H9 (cell line): ENCODE measurements around the gene SH3TC1. TPM values are rescaled to one million over a fixed set of nuclear protein-coding genes. Genes with fewer than 3 reads are reported as not detected.

Source experiments
- DNase-seq: peaks from one replicate; pipeline ENCODE4 v3.0.0-alpha.2; 2017
- H2AFZ ChIP-seq: one replicate; pipeline ENCODE4 v1.6.1; 2013; ENCODE audit warnings: mild to moderate bottlenecking, low read length, control low read depth, moderate library complexity
- H2AK5ac ChIP-seq: 2 replicates; pipeline ENCODE4 v1.6.1; 2013; ENCODE audit warnings: low read length, control low read depth, mixed read lengths; ENCODE audit not compliant: insufficient read length
- H2BK120ac ChIP-seq: one replicate; pipeline ENCODE4 v1.6.1; 2013; ENCODE audit warnings: low read depth, mild to moderate bottlenecking, low read length, control low read depth, inconsistent platforms; ENCODE audit not compliant: poor library complexity, severe bottlenecking
- H2BK12ac ChIP-seq: 2 replicates; pipeline ENCODE4 v1.6.1; 2013; ENCODE audit warnings: low read length, control low read depth, mixed read lengths, low read depth; ENCODE audit not compliant: insufficient read length
- H2BK15ac ChIP-seq: 2 replicates; pipeline ENCODE4 v1.6.1; 2013; ENCODE audit warnings: low read depth, low read length, control low read depth
- H2BK20ac ChIP-seq: one replicate; pipeline ENCODE4 v1.6.1; 2013; ENCODE audit warnings: low read depth, mild to moderate bottlenecking, low read length, control low read depth, inconsistent platforms; ENCODE audit not compliant: poor library complexity, severe bottlenecking
- H2BK5ac ChIP-seq: 2 replicates; pipeline ENCODE4 v1.6.1; 2013; ENCODE audit warnings: low read length, control low read depth, mixed read lengths; ENCODE audit not compliant: insufficient read length
- H3K14ac ChIP-seq: 2 replicates; pipeline ENCODE4 v1.6.1; 2013; ENCODE audit warnings: low read length, control low read depth; ENCODE audit not compliant: insufficient read depth
- H3K18ac ChIP-seq: 2 replicates; pipeline ENCODE4 v1.6.1; 2013; ENCODE audit warnings: low read depth, mild to moderate bottlenecking, mixed read lengths, low read length, control low read depth; ENCODE audit not compliant: insufficient read length
- H3K23ac ChIP-seq: 2 replicates; pipeline ENCODE4 v1.6.1; 2013; ENCODE audit warnings: low read length, control low read depth, mixed read lengths, low read depth; ENCODE audit not compliant: insufficient read length
- H3K23me2 ChIP-seq: 2 replicates; pipeline ENCODE4 v1.6.1; 2013; ENCODE audit warnings: low read depth, mild to moderate bottlenecking, mixed read lengths, low read length, control low read depth; ENCODE audit not compliant: insufficient read length, poor library complexity, severe bottlenecking
- H3K27ac ChIP-seq: 2 replicates; pipeline ENCODE4 v1.5.1; 2013; ENCODE audit warnings: low read length, control low read depth, mixed read lengths, low read depth; ENCODE audit not compliant: insufficient read length
- H3K27me3 ChIP-seq: 2 replicates; pipeline ENCODE4 v1.6.1; 2013; ENCODE audit warnings: low read length, control low read depth, inconsistent platforms; ENCODE audit not compliant: insufficient read depth
- H3K4ac ChIP-seq: 2 replicates; pipeline ENCODE4 v1.6.1; 2013; ENCODE audit warnings: low read depth, mild to moderate bottlenecking, control low read depth, inconsistent platforms, low read length, moderate library complexity
- H3K4me1 ChIP-seq: 2 replicates; pipeline ENCODE4 v1.6.1; 2013; ENCODE audit warnings: low read length, control low read depth, inconsistent platforms; ENCODE audit not compliant: insufficient read depth
- H3K4me2 ChIP-seq: 2 replicates; pipeline ENCODE4 v1.6.1; 2013; ENCODE audit warnings: low read length, control low read depth, mixed read lengths; ENCODE audit not compliant: insufficient read length, insufficient read depth
- H3K56ac ChIP-seq: 2 replicates; pipeline ENCODE4 v1.6.1; 2013; ENCODE audit warnings: low read depth, mild to moderate bottlenecking, mixed read lengths, low read length, control low read depth; ENCODE audit not compliant: insufficient read length
- H3K79me1 ChIP-seq: 2 replicates; pipeline ENCODE4 v1.6.1; 2013; ENCODE audit warnings: low read depth, mild to moderate bottlenecking, moderate library complexity, low read length, control low read depth, inconsistent platforms; ENCODE audit not compliant: insufficient read depth, poor library complexity, severe bottlenecking
- H3K79me2 ChIP-seq: 2 replicates; pipeline ENCODE4 v1.6.1; 2013; ENCODE audit warnings: low read length, control low read depth, inconsistent platforms; ENCODE audit not compliant: insufficient read depth
- H3K9ac ChIP-seq: 2 replicates; pipeline ENCODE4 v1.6.1; 2013; ENCODE audit warnings: low read length, control low read depth, mixed read lengths; ENCODE audit not compliant: insufficient read length; ENCODE audit errors: extremely low read depth
- H3K9me3 ChIP-seq: one replicate; pipeline ENCODE4 v1.6.1; 2013; ENCODE audit warnings: low read depth, low read length, inconsistent platforms; ENCODE audit not compliant: control insufficient read depth
- H3T11ph ChIP-seq: one replicate; pipeline ENCODE4 v1.6.1; 2013; ENCODE audit warnings: mild to moderate bottlenecking, low read length, control low read depth, inconsistent platforms
- H4K20me1 ChIP-seq: one replicate; pipeline ENCODE4 v1.6.1; 2013; ENCODE audit not compliant: control insufficient read depth, insufficient read length, insufficient read depth
- H4K5ac ChIP-seq: 2 replicates; pipeline ENCODE4 v1.6.1; 2013; ENCODE audit warnings: low read depth, mild to moderate bottlenecking, mixed read lengths, low read length, control low read depth; ENCODE audit not compliant: insufficient read length
- H4K8ac ChIP-seq: replicated peaks from 2 replicates; pipeline ENCODE4 v1.6.1; 2013; ENCODE audit warnings: low read length, control low read depth, mixed read lengths, low read depth; ENCODE audit not compliant: insufficient read length
- H4K91ac ChIP-seq: 2 replicates; pipeline ENCODE4 v1.6.1; 2013; ENCODE audit warnings: low read depth, mild to moderate bottlenecking, moderate library complexity, mixed read lengths, low read length, control low read depth; ENCODE audit not compliant: insufficient read length
- H3K27ac Mint-ChIP-seq, 3 experiments: 2 replicates in 2 of 3; 3 replicates in 1 of 3; pipeline ENCODE4 v1.8.0; 2020 to 2021; ENCODE audit warnings: mixed read lengths in 3 of 3, mild to moderate bottlenecking in 1 of 3, moderate library complexity in 1 of 3
- H3K27me3 Mint-ChIP-seq: 2 replicates; pipeline ENCODE4 v1.8.0; 2021; ENCODE audit warnings: low read depth, mild to moderate bottlenecking, moderate library complexity, mixed read lengths
- H3K36me3 Mint-ChIP-seq, 3 experiments: 2 replicates in 2 of 3; 3 replicates in 1 of 3; pipeline ENCODE4 v1.8.0; 2020 to 2021; ENCODE audit warnings: low read depth in 3 of 3, mixed read lengths in 3 of 3; ENCODE audit not compliant: insufficient read depth in 1 of 3
- H3K4me1 Mint-ChIP-seq, 2 experiments: 2 replicates each; pipeline ENCODE4 v1.8.0; 2020; ENCODE audit warnings: mixed read lengths in 2 of 2
- H3K4me3 Mint-ChIP-seq, 2 experiments: 2 replicates in 1 of 2; 3 replicates in 1 of 2; pipeline ENCODE4 v1.8.0; 2020 to 2021; ENCODE audit warnings: mild to moderate bottlenecking in 2 of 2, mixed read lengths in 2 of 2, moderate library complexity in 1 of 2
- H3K9me3 Mint-ChIP-seq, 2 experiments: 2 replicates in 1 of 2; 3 replicates in 1 of 2; pipeline ENCODE4 v1.8.0; 2020; ENCODE audit warnings: mild to moderate bottlenecking in 2 of 2, mixed read lengths in 2 of 2, moderate library complexity in 1 of 2
- WGBS: extraction: QIAGEN DNeasy Blood & Tissue Kit; methylation state at CpG from one replicate; pipeline ENCODE4 v1.1.7; 2013; ENCODE audit warnings: missing lambda C conversion rate, low lambda C conversion rate, mixed read lengths; ENCODE audit not compliant: insufficient read length; ENCODE audit errors: extremely low coverage; 5-methylcytosine and 5-hydroxymethylcytosine counted together
- total RNA-seq: library from RNA; stranded (reverse); gene quantifications from 2 replicates; pipeline ENCODE4 v1.2.1, GENCODE V29; 2021
- TF ChIP-seq, protein P1 (sequence below): fragments of 200-600 bp; sonication (generic); conservative IDR thresholded peaks from 3 replicates; pipeline ENCODE4 v1.8.0; 2021; ENCODE audit warnings: antibody characterized with exemption, mild to moderate bottlenecking

Gene SH3TC1
- total RNA-seq, 1 experiment from 2014 or later = 0.74 TPM

- H2BK12ac ChIP-seq = no peak overlapping the region
- no peak overlapping the region for H3K23ac ChIP-seq
- H2AFZ ChIP-seq = no peak overlapping the region
- Mint-ChIP-seq H3K9me3 (peaks cover 4% of the 10 kb centered on the region in 2 experiments; a peak in 2 of 5 replicates), H3K36me3 (no peaks in the 10 kb centered on the region), H3K4me3 (no peak overlapping the region), H3K4me1 (peaks cover 5 to 6% of the 10 kb centered on the region in 2 experiments; a peak in 3 of 4 replicates), H3K27ac (no peak overlapping the region), H3K27me3 (peaks cover 2% of the 10 kb centered on the region; the same call in 1 of the 2 replicates)
- H2BK5ac ChIP-seq = no peak overlapping the region
- no peak overlapping the region for H2BK20ac ChIP-seq
- TF ChIP-seq, protein P1, sequence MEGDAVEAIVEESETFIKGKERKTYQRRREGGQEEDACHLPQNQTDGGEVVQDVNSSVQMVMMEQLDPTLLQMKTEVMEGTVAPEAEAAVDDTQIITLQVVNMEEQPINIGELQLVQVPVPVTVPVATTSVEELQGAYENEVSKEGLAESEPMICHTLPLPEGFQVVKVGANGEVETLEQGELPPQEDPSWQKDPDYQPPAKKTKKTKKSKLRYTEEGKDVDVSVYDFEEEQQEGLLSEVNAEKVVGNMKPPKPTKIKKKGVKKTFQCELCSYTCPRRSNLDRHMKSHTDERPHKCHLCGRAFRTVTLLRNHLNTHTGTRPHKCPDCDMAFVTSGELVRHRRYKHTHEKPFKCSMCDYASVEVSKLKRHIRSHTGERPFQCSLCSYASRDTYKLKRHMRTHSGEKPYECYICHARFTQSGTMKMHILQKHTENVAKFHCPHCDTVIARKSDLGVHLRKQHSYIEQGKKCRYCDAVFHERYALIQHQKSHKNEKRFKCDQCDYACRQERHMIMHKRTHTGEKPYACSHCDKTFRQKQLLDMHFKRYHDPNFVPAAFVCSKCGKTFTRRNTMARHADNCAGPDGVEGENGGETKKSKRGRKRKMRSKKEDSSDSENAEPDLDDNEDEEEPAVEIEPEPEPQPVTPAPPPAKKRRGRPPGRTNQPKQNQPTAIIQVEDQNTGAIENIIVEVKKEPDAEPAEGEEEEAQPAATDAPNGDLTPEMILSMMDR = no peak
- H2BK15ac ChIP-seq = no peak overlapping the region
- no peak overlapping the region for H3K27ac ChIP-seq
- H2BK120ac ChIP-seq = no peak overlapping the region
- H4K91ac ChIP-seq = no peak overlapping the region
- no peak overlapping the region for H3K56ac ChIP-seq
- H3K27me3 ChIP-seq = no peaks in the 10 kb centered on the region
- no peak overlapping the region for H3K18ac ChIP-seq
- H4K8ac ChIP-seq = no peak overlapping the region
- H3K79me2 ChIP-seq = no peaks in the 10 kb centered on the region
- no peak overlapping the region for H3K4me2 ChIP-seq
- no peaks in the 10 kb centered on the region for H4K20me1 ChIP-seq
- no peaks in the 10 kb centered on the region for H3K4me1 ChIP-seq
- H2AK5ac ChIP-seq = no peak overlapping the region
- no peak overlapping the region for H3T11ph ChIP-seq
- no peaks in the 10 kb centered on the region for H3K79me1 ChIP-seq
- no peaks in the 10 kb centered on the region for H3K23me2 ChIP-seq
- no peaks in the 10 kb centered on the region for H3K9me3 ChIP-seq
- no peak overlapping the region for H3K9ac ChIP-seq
- no peak overlapping the region for H4K5ac ChIP-seq
- no peak for DNase-seq
- H3K4ac ChIP-seq = no peak overlapping the region
- H3K14ac ChIP-seq = no peak overlapping the region
- WGBS = no CpG with 5 or more reads among the region's 7 CpGs
Observed at GRCh38 chr4:8181844-8182243, 17.2 kb upstream of the SH3TC1 start.
